Measurements from ENCODE around the gene SLC22A4.

The SLC22A4 gene

GRCh38 chr5:132301344-132302271, 7.4 kb downstream of the SLC22A4 start:
- no peak for DNase-seq

GRCh38 chr5:132302413-132302812, 8.2 kb downstream of the SLC22A4 start:
- no peak for DNase-seq

- no peak for DNase-seq
Observed at GRCh38 chr5:132303589-132303988, 9.4 kb downstream of the SLC22A4 start.

GRCh38 chr5:132305420-132305819, 11.2 kb downstream of the SLC22A4 start:
- DNase-seq = no peak

- DNase-seq = no peak
Observed at GRCh38 chr5:132308701-132309100, 14.5 kb downstream of the SLC22A4 start.

- no peak for DNase-seq
Observed at GRCh38 chr5:132309679-132310078, 15.5 kb downstream of the SLC22A4 start.

GRCh38 chr5:132310141-132310834, 16.1 kb downstream of the SLC22A4 start:
- DNase-seq = no peak

- no peak for DNase-seq
Observed at GRCh38 chr5:132313366-132313765, 19.2 kb downstream of the SLC22A4 start.

GRCh38 chr5:132313961-132314432, 19.8 kb downstream of the SLC22A4 start:
- no peak for DNase-seq

- DNase-seq = no peak
Observed at GRCh38 chr5:132315529-132316067, 21.4 kb downstream of the SLC22A4 start.

- DNase-seq = no peak
Observed at GRCh38 chr5:132319975-132320374, 25.8 kb downstream of the SLC22A4 start.

- no peak for DNase-seq
Observed at GRCh38 chr5:132321109-132321721, 27.0 kb downstream of the SLC22A4 start.

- DNase-seq = no peak
Observed at GRCh38 chr5:132322266-132322665, 28.1 kb downstream of the SLC22A4 start.

- DNase-seq = no peak
Observed at GRCh38 chr5:132323202-132323601, 29.0 kb downstream of the SLC22A4 start.

- DNase-seq = no peak
Observed at GRCh38 chr5:132325691-132326090, 31.5 kb downstream of the SLC22A4 start.

- no peak for DNase-seq
Observed at GRCh38 chr5:132327252-132327955, 33.2 kb downstream of the SLC22A4 start.

GRCh38 chr5:132334812-132335211, 40.6 kb downstream of the SLC22A4 start:
- no peak for DNase-seq

GRCh38 chr5:132335402-132335801, 41.2 kb downstream of the SLC22A4 start:
- DNase-seq = no peak

- DNase-seq = no peak
Observed at GRCh38 chr5:132339502-132339901, 45.3 kb downstream of the SLC22A4 start.

GRCh38 chr5:132342291-132343180, 48.3 kb downstream of the SLC22A4 start:
- no peak for DNase-seq

GRCh38 chr5:132344775-132345514, 50.8 kb downstream of the SLC22A4 start:
- DNase-seq = no peak
